Measurements from ENCODE around the gene CHPF2.

GRCh38 chr7:151286148-151286547 lies 53.9 kb downstream of the CHPF2 start:
- TF ChIP-seq EZH2 (IDR thresholded peaks at IDR 0.05; ENCODE audit: low read depth, unreplicated experiment) (no peak), CTCF (conservative IDR thresholded peaks at IDR 0.05; ENCODE audit: low read depth in 2 of 2) (no peak), POLR2AphosphoS5 (IDR thresholded peaks at IDR 0.05; ENCODE audit: low read depth) (no peak), NANOG (IDR thresholded peaks at IDR 0.05; ENCODE audit: borderline replicate concordance) (no peak)

Data from GM23338 (cell line).